ENCODE measurements around the gene NIFK.

NIFK gene

GRCh38 chr2:121755237-121756111 is 18.8 kb upstream of the NIFK start, which contains the start of gene TSN (continued):
- TF ChIP-seq ZNF169 (tag by site-specific recombination; IDR thresholded peaks at IDR 0.05) (no peak), SCRT1 (tag by site-specific recombination; IDR thresholded peaks at IDR 0.05; ENCODE audit: borderline replicate concordance) (no peak), ZNF121 (tag by site-specific recombination; IDR thresholded peaks at IDR 0.05) (no peak; the same call in 1 of the 2 replicates), ZNF148 (tag by site-specific recombination; IDR thresholded peaks at IDR 0.05; ENCODE audit: borderline replicate concordance) (no peak), PRDM10 (tag by site-specific recombination; IDR thresholded peaks at IDR 0.05) (peak; percentile 39; the same call in 1 of the 2 replicates), ZSCAN23 (tag by site-specific recombination; IDR thresholded peaks at IDR 0.05) (no peak), ZNF292 (tag by site-specific recombination; IDR thresholded peaks at IDR 0.05; ENCODE audit: borderline replicate concordance, low read depth) (no peak), TSHZ1 (tag by site-specific recombination; IDR thresholded peaks at IDR 0.05; ENCODE audit: borderline replicate concordance) (no peak), CTCF (tag by site-specific recombination; IDR thresholded peaks at IDR 0.05) (no peak; the same call in 1 of the 2 replicates), ZNF354C (tag by site-specific recombination; IDR thresholded peaks at IDR 0.05; ENCODE audit: borderline replicate concordance, low read depth) (no peak), GLI4 (tag by site-specific recombination; IDR thresholded peaks at IDR 0.05) (no peak), ZNF341 (tag by site-specific recombination; IDR thresholded peaks at IDR 0.05; ENCODE audit: low read depth) (peak; percentile 78), ZNF311 (tag by site-specific recombination; IDR thresholded peaks at IDR 0.05; ENCODE audit: borderline replicate concordance) (no peak), ZBTB44 (tag by site-specific recombination; IDR thresholded peaks at IDR 0.05) (no peak), MZF1 (tag by site-specific recombination; IDR thresholded peaks at IDR 0.05; ENCODE audit: borderline replicate concordance) (no peak), ZNF398 (tag by site-specific recombination; IDR thresholded peaks at IDR 0.05) (no peak), SETDB1 (IDR thresholded peaks at IDR 0.05; ENCODE audit: insufficient read length, low read length) (no peak), ZXDB (tag by site-specific recombination; IDR thresholded peaks at IDR 0.05) (peak; percentile 73)

Measured in HEK293 (cell line).